ENCODE results near the gene H2BK1. TPM values are rescaled to one million over a fixed set of nuclear protein-coding genes. Genes with fewer than 3 reads are reported as not detected.

Gene H2BK1
- total RNA-seq, 1 experiment from 2014 or later: not detected

- CTCF ChIA-PET: no interaction called here
- ATAC-seq: no peak
- H3K27ac ChIP-seq (ENCODE audit: low read length): no peak overlapping the region
- in situ Hi-C loops (cut with HindIII; ENCODE audit: low pct_unique_long_range_greater_than_20kb, low sequenced_read_pairs) (loop anchor here (5.0 kb wide), 1 partner anchor 40 kb away; the partner anchor contains the start of gene GBX1), intact Hi-C loops (cut with micrococcal nuclease; ENCODE audit: unreplicated experiment) (no loop called here)
- DNase-seq (ENCODE audit: low read depth, low spot score): no peak
- POLR2A ChIA-PET: no interaction called here
- BruUV-seq (replicated peaks): no TSS peak
- H3K27me3 ChIP-seq (ENCODE audit: control insufficient read depth, insufficient read depth, low read length): no peaks in the 10 kb centered on the region
- H3K4me3 ChIP-seq (ENCODE audit: low read depth in 2 of 2, low read length in 2 of 2): no peak overlapping the region
- TF ChIP-seq POLR2AphosphoS5 (IDR thresholded peaks at IDR 0.05; ENCODE audit: low read depth, low read length) (no peak), REST (IDR thresholded peaks at IDR 0.05; ENCODE audit: insufficient read depth in 1 of 2, low read depth in 2 of 2, low read length in 1 of 2) (no peak), SIN3A (IDR thresholded peaks at IDR 0.05; ENCODE audit: borderline replicate concordance, insufficient read depth, low read depth, low read length) (no peak), TCF7L2 (IDR thresholded peaks at IDR 0.05; ENCODE audit: low read depth, low read length) (no peak), CTCF (IDR thresholded peaks at IDR 0.05) (no peak)
- H3K4me1 ChIP-seq (ENCODE audit: control insufficient read depth, insufficient read depth, low read length): no peaks in the 10 kb centered on the region
- H3K36me3 ChIP-seq (ENCODE audit: control insufficient read depth, insufficient read depth, low read length): no peaks in the 10 kb centered on the region
- no peaks in the 10 kb centered on the region for H3K9me3 ChIP-seq (ENCODE audit: control insufficient read depth, insufficient read depth, low read depth, low read length)
Observed at GRCh38 chr7:151207315-151207714, 3.0 kb downstream of the H2BK1 start.

GRCh38 chr7:151206914-151207313, 3.4 kb downstream of the H2BK1 start:
- POLR2A ChIA-PET: no interaction called here
- no peak for TF ChIP-seq CTCF (IDR thresholded peaks at IDR 0.05)
- TF ChIP-seq REST (IDR thresholded peaks at IDR 0.05; ENCODE audit: insufficient read depth in 1 of 2, low read depth in 2 of 2, low read length in 1 of 2): no peak
- TF ChIP-seq POLR2AphosphoS5 (IDR thresholded peaks at IDR 0.05; ENCODE audit: low read depth, low read length): no peak
- no peak for TF ChIP-seq SIN3A (IDR thresholded peaks at IDR 0.05; ENCODE audit: borderline replicate concordance, insufficient read depth, low read depth, low read length)
- TF ChIP-seq TCF7L2 (IDR thresholded peaks at IDR 0.05; ENCODE audit: low read depth, low read length): no peak
- intact Hi-C loops (cut with micrococcal nuclease; ENCODE audit: unreplicated experiment) (no loop called here), in situ Hi-C loops (cut with HindIII; ENCODE audit: low pct_unique_long_range_greater_than_20kb, low sequenced_read_pairs) (loop anchor here (5.0 kb wide), 1 partner anchor 40 kb away; the partner anchor contains the start of gene GBX1)
- no peaks in the 10 kb centered on the region for H3K27me3 ChIP-seq (ENCODE audit: control insufficient read depth, insufficient read depth, low read length)
- no peaks in the 10 kb centered on the region for H3K36me3 ChIP-seq (ENCODE audit: control insufficient read depth, insufficient read depth, low read length)
- CTCF ChIA-PET: no interaction called here
- H3K4me1 ChIP-seq (ENCODE audit: control insufficient read depth, insufficient read depth, low read length): no peaks in the 10 kb centered on the region
- no peak overlapping the region for H3K27ac ChIP-seq (ENCODE audit: low read length)
- ATAC-seq (no peak), DNase-seq (ENCODE audit: low read depth, low spot score) (no peak)
- no peaks in the 10 kb centered on the region for H3K9me3 ChIP-seq (ENCODE audit: control insufficient read depth, insufficient read depth, low read depth, low read length)
- BruUV-seq (replicated peaks): no TSS peak
- no peak overlapping the region for H3K4me3 ChIP-seq (ENCODE audit: low read depth in 2 of 2, low read length in 2 of 2)

All from Panc1 (cell line).